K562 (cell line): Measurements from ENCODE around the gene BNC2. TPM values are rescaled to one million over a fixed set of nuclear protein-coding genes. Genes with fewer than 3 reads are reported as not detected.

ENCODE experiments used
- ATAC-seq: fragments of 200-7000 bp; cut with Tn5 transposase; 3 replicates; pipeline ENCODE4 v1.9.1; 2020; ENCODE audit warnings: moderate library complexity
- BruUV-seq: library from RNA; stranded (reverse); fragments of 400-500 nt; replicated peaks from 2 replicates; lab custom pipeline; 2021; lab: Mats Ljungman, UMichigan
- CTCF ChIA-PET: fragments of 300-600 bp; formaldehyde crosslinking; extraction: SDS; loops from one replicate; lab custom pipeline; 2021; ENCODE audit warnings: low intra/inter-chr PET ratio; lab: Yijun Ruan, JAX
- POLR2A ChIA-PET: fragments of 300-600, 350-650 bp; sonication (Branson Sonifier 250); formaldehyde crosslinking; extraction: SDS; loops from one replicate; lab custom pipeline; 2021; ENCODE audit warnings: antibody characterized with exemption, inconsistent platforms; lab: Yijun Ruan, JAX
- DNase-seq, 4 experiments: peaks; one replicate each; pipeline versions ENCODE4 v3.0.0 to v3.0.0-alpha.2; 2011 to 2018; ENCODE audit warnings: low spot score in 3 of 4, mixed read lengths in 3 of 4; ENCODE audit errors: extremely low read depth in 1 of 4
- FAIRE-seq: peaks from 2 replicates; lab custom pipeline; 2011; peaks lifted over from hg19 to GRCh38; lab: Jason Lieb, UNC
- H2AFZ ChIP-seq: 2 replicates; pipeline ENCODE4 v1.6.0; 2011; ENCODE audit warnings: low read depth, low read length, control low read depth, inconsistent platforms
- H3K27ac ChIP-seq: fragments of 200-600 bp; 3 replicates; pipeline ENCODE4 v1.8.0; 2011; ENCODE audit warnings: low read depth, mild to moderate bottlenecking, control low read depth, inconsistent platforms, low read length, moderate library complexity, mixed read lengths; ENCODE audit errors: extremely low read depth
- H3K27me3 ChIP-seq, 2 experiments: fragments of 300-600 bp in 1 of 2; 2 replicates in 1 of 2; 3 replicates in 1 of 2; pipeline versions ENCODE4 v1.6.0 to v1.8.0; 2011; ENCODE audit warnings: inconsistent platforms in 2 of 2, low read length in 2 of 2, mild to moderate bottlenecking in 1 of 2, mixed read lengths in 1 of 2, moderate library complexity in 1 of 2; ENCODE audit not compliant: control insufficient read depth in 2 of 2, insufficient read depth in 2 of 2
- H3K36me3 ChIP-seq: fragments of 300-600 bp; 3 replicates; pipeline ENCODE4 v1.8.0; 2011; ENCODE audit warnings: mild to moderate bottlenecking, low read length, inconsistent platforms; ENCODE audit not compliant: control insufficient read depth, insufficient read depth
- H3K4me1 ChIP-seq, 2 experiments: fragments of 200-600 bp in 1 of 2; replicated peaks in 1 of 2; 2 replicates in 1 of 2; 3 replicates in 1 of 2; pipeline versions ENCODE4 v1.5.1 to v1.8.0; 2011; ENCODE audit warnings: inconsistent platforms in 2 of 2, low read length in 2 of 2, mild to moderate bottlenecking in 1 of 2, mixed read lengths in 1 of 2, moderate library complexity in 1 of 2; ENCODE audit not compliant: control insufficient read depth in 2 of 2, insufficient read depth in 2 of 2
- H3K4me2 ChIP-seq: 2 replicates; pipeline ENCODE4 v1.6.1; 2011; ENCODE audit warnings: low read length, control low read depth, inconsistent platforms, mixed read lengths; ENCODE audit not compliant: insufficient read depth
- H3K4me3 ChIP-seq: fragments of 200-600 bp; sonication (generic), shearing (Covaris generic); 2 replicates; pipeline ENCODE4 v1.5.1; 2016; ENCODE audit warnings: control low read depth, inconsistent platforms
- H3K79me2 ChIP-seq: fragments of 200-600 bp; 3 replicates; pipeline ENCODE4 v1.8.0; 2011; ENCODE audit warnings: low read length, inconsistent platforms; ENCODE audit not compliant: control insufficient read depth, insufficient read depth
- H3K9ac ChIP-seq, 2 experiments: 2 replicates each; pipeline versions ENCODE4 v1.6.0 to v1.6.1; 2011; ENCODE audit warnings: low read depth in 2 of 2, low read length in 2 of 2, control low read depth in 1 of 2, inconsistent platforms in 1 of 2, mild to moderate bottlenecking in 1 of 2, mixed read lengths in 1 of 2; ENCODE audit not compliant: insufficient read depth in 1 of 2
- H3K9me1 ChIP-seq: one replicate; pipeline ENCODE4 v1.6.0; 2011; ENCODE audit warnings: inconsistent platforms, mild to moderate bottlenecking, low read length, moderate library complexity; ENCODE audit not compliant: control insufficient read depth, insufficient read depth
- H3K9me3 ChIP-seq: replicated peaks from 2 replicates; pipeline ENCODE4 v1.5.1; 2011; ENCODE audit warnings: low read depth, low read length, inconsistent platforms; ENCODE audit not compliant: control insufficient read depth, insufficient read depth
- H4K20me1 ChIP-seq: replicated peaks from 2 replicates; pipeline ENCODE4 v1.6.1; 2011; ENCODE audit warnings: low read length, inconsistent platforms, mixed read lengths; ENCODE audit not compliant: control insufficient read depth, insufficient read depth
- BACH1 ChIP-seq: fragments of 200-800 bp; sonication (Bioruptor generic); IDR thresholded peaks from 2 replicates; pipeline ENCODE4 v1.6.1; 2016; ENCODE audit warnings: missing genetic modification characterization, missing compliant biosample characterization
- CREB3 ChIP-seq: fragments of 450-650 bp; conservative IDR thresholded peaks from 2 replicates; pipeline ENCODE4 v1.6.1; 2016; ENCODE audit warnings: missing genetic modification characterization, low read depth, mild to moderate bottlenecking, missing compliant biosample characterization, moderate library complexity
- SMARCA5 ChIP-seq: fragments of 450-650 bp; IDR thresholded peaks from 2 replicates; pipeline ENCODE4 v1.6.1; 2016
- SREBF2 ChIP-seq: sonication (generic); formaldehyde crosslinking; IDR thresholded peaks from 2 replicates; pipeline ENCODE4 v1.4.0; 2020; ENCODE audit warnings: mild to moderate bottlenecking, missing genetic modification reagents
- TFE3 ChIP-seq: fragments of 450-650 bp; formaldehyde crosslinking; IDR thresholded peaks from 2 replicates; pipeline ENCODE4 v1.4.0; 2020; ENCODE audit warnings: mild to moderate bottlenecking, mixed read lengths
- ZC3H4 ChIP-seq: sonication (generic); formaldehyde crosslinking; IDR thresholded peaks from 2 replicates; pipeline ENCODE4 v1.9.0; 2021; ENCODE audit warnings: missing genetic modification reagents, borderline replicate concordance
- ZNF133 ChIP-seq: fragments of 250-450 bp; sonication (Bioruptor Pico); IDR thresholded peaks from 2 replicates; pipeline ENCODE4 v1.4.0; 2020; ENCODE audit warnings: mild to moderate bottlenecking
- ZNF217 ChIP-seq: sonication (generic); formaldehyde crosslinking; IDR thresholded peaks from 2 replicates; pipeline ENCODE4 v1.8.0; 2022; ENCODE audit warnings: mild to moderate bottlenecking, missing genetic modification reagents
- ZNF23 ChIP-seq: fragments of 250-450 bp; sonication (Bioruptor Pico); IDR thresholded peaks from 2 replicates; pipeline ENCODE4 v1.4.0; 2020; ENCODE audit warnings: mild to moderate bottlenecking
- ZNF583 ChIP-seq: fragments of 250-450 bp; sonication (Bioruptor Pico); IDR thresholded peaks from 2 replicates; pipeline ENCODE4 v1.4.0; 2020
- WGBS: fragments of 100-300 bp; shearing (Covaris generic); methylation state at CpG from one replicate; pipeline ENCODE4 v1.1.6; 2016; ENCODE audit warnings: low coverage, mixed read lengths; ENCODE audit not compliant: insufficient coverage; ENCODE audit errors: missing lambda C conversion rate; 5-methylcytosine and 5-hydroxymethylcytosine counted together
- in situ Hi-C: fragments of 300-500 bp; cut with MboI; formaldehyde crosslinking; loops from 4 replicates; pipeline ENCODE4 v1.15.0; 2018; ENCODE audit warnings: inconsistent platforms, mixed read lengths
- intact Hi-C: fragments of 100-400 bp; cut with micrococcal nuclease; formaldehyde crosslinking; loops from 2 replicates; pipeline ENCODE4 v1.14.2; 2022
- polyA plus RNA-seq, 8 experiments: library from polyadenylated mRNA; depleted of rRNA in 4 of 8; stranded (reverse) in 5 of 8; unstranded in 3 of 8; fragments of >200 nt; fragmentation: Nextera tagmentation in 2 of 8; fragmentation: Illumina TruSeq in 1 of 8; extraction: Ambion mirVana in 2 of 8; extraction: Trizol in 1 of 8; gene quantifications; 2 replicates each; pipeline versions ENCODE4 v1.2.1 to v1.2.3, GENCODE V29; 2011 to 2014; ENCODE audit warnings: inconsistent platforms in 1 of 8, missing spikeins in 1 of 8
- small RNA-seq: library from RNA; depleted of rRNA; stranded (forward); fragments of <200 nt; gene quantifications from one replicate; pipeline ENCODE3, GENCODE V24; 2014
- total RNA-seq, 7 experiments: library from RNA; depleted of rRNA in 6 of 7; stranded (reverse); fragments of >200 nt in 6 of 7; fragmentation: Illumina TruSeq in 2 of 7; extraction: Trizol in 2 of 7; gene quantifications; 2 replicates each; pipeline versions ENCODE4 v1.2.1 to v1.2.3, GENCODE V29; 2011 to 2021; ENCODE audit warnings: low replicate concordance in 1 of 7
- TF ChIP-seq, protein P1 (sequence below): sonication (generic); formaldehyde crosslinking; IDR thresholded peaks from 2 replicates; pipeline ENCODE4 v1.8.1; 2023; ENCODE audit warnings: mild to moderate bottlenecking, missing genetic modification reagents

The BNC2 gene
- total and polyA plus RNA-seq, 9 of the 15 experiments (the other 6 are each of a cell fraction or from before 2014, with no cell fraction given): not detected

GRCh38 chr9:16360247-16360646, 510.2 kb downstream of the BNC2 start:
- no peak for DNase-seq
- Histone ChIP-seq H2AFZ (no peak overlapping the region), H4K20me1 (no peaks in the 10 kb centered on the region)
- in situ Hi-C loops: no loop called here
- TF ChIP-seq ZNF133 (CRISPR knock-in tag) (no peak), ZNF583 (CRISPR knock-in tag) (no peak), SREBF2 (CRISPR knock-in tag) (no peak), TFE3 (CRISPR knock-in tag) (no peak), CREB3 (tag) (no peak), ZNF217 (no peak), ZNF23 (no peak), ZC3H4 (no peak), BACH1 (tag) (no peak), SMARCA5 (no peak)
- TF ChIP-seq, protein P1, sequence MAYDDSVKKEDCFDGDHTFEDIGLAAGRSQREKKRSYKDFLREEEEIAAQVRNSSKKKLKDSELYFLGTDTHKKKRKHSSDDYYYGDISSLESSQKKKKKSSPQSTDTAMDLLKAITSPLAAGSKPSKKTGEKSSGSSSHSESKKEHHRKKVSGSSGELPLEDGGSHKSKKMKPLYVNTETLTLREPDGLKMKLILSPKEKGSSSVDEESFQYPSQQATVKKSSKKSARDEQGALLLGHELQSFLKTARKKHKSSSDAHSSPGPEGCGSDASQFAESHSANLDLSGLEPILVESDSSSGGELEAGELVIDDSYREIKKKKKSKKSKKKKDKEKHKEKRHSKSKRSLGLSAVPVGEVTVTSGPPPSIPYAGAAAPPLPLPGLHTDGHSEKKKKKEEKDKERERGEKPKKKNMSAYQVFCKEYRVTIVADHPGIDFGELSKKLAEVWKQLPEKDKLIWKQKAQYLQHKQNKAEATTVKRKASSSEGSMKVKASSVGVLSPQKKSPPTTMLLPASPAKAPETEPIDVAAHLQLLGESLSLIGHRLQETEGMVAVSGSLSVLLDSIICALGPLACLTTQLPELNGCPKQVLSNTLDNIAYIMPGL (CRISPR knock-in tag): no peak
- TF ChIP-seq, all 486 proteins: peak for 0
- no TSS peak for BruUV-seq
- H3K79me2 ChIP-seq: no peaks in the 10 kb centered on the region
- no peak for ATAC-seq
- H3K27ac ChIP-seq: no peak overlapping the region
- no peak overlapping the region for H3K4me3 ChIP-seq
- no peaks in the 10 kb centered on the region for H3K4me1 ChIP-seq
- no peak for FAIRE-seq
- H3K9me3 ChIP-seq: no peaks in the 10 kb centered on the region
- CTCF ChIA-PET: no interaction called here
- H3K9ac ChIP-seq: no peak overlapping the region
- POLR2A ChIA-PET: no interaction called here
- 0% methylated on average over 1 of the region's 3 CpGs for whole genome bisulfite sequencing
- no peaks in the 10 kb centered on the region for H3K36me3 ChIP-seq
- intact Hi-C loops: no loop called here
- no peaks in the 10 kb centered on the region for H3K9me1 ChIP-seq
- no peak overlapping the region for H3K4me2 ChIP-seq
- H3K27me3 ChIP-seq: no peaks in the 10 kb centered on the region

Small RNAs within 50 kb of the gene (small RNA-seq; reads per million reads assigned to genes)
- not detected for gene LSM1P1
